Heart left ventricle (tissue), 16 donors: ENCODE data around the gene KDM8. TPM values are rescaled to one million over a fixed set of nuclear protein-coding genes. Genes with fewer than 3 reads are reported as not detected.

Experiments
- ATAC-seq, 4 donors: fragments of 200-7000 bp; cut with Tn5 transposase; one replicate each; pipeline ENCODE4 v1.9.1; 2020 to 2022; ENCODE audit warnings: moderate library complexity in 4 of 4, mild to moderate bottlenecking in 3 of 4, moderate number of reproducible peaks in 1 of 4
- DNase-seq, 5 donors: peaks; one replicate each; pipeline ENCODE4 v3.0.0-alpha.2; 2020
- H3K27ac ChIP-seq, 12 donors: fragments of 200-600 bp; sonication (generic) in 4 of 12; one replicate each; pipeline versions ENCODE4 v1.5.0 to v1.8.0; 2016 to 2022; ENCODE audit warnings: mild to moderate bottlenecking in 2 of 12
- H3K27me3 ChIP-seq, 9 donors: fragments of 200-600 bp; sonication (generic) in 2 of 9; one replicate each; pipeline versions ENCODE4 v1.5.1 to v1.8.0; 2016 to 2022; ENCODE audit warnings: mild to moderate bottlenecking in 3 of 9
- H3K36me3 ChIP-seq, 9 donors: fragments of 200-600 bp; sonication (generic) in 2 of 9; one replicate each; pipeline versions ENCODE4 v1.5.0 to v1.8.0; 2018 to 2022; ENCODE audit warnings: mild to moderate bottlenecking in 2 of 9
- H3K4me1 ChIP-seq, 12 donors: fragments of 200-600 bp; sonication (generic) in 4 of 12; one replicate each; pipeline versions ENCODE4 v1.5.0 to v1.8.0; 2016 to 2022; ENCODE audit warnings: mild to moderate bottlenecking in 3 of 12
- H3K4me3 ChIP-seq, 12 donors: fragments of 200-600 bp; sonication (generic) in 4 of 12; one replicate each; pipeline versions ENCODE4 v1.5.0 to v1.8.0; 2017 to 2022; ENCODE audit warnings: mild to moderate bottlenecking in 9 of 12, moderate library complexity in 4 of 12
- H3K9me3 ChIP-seq, 12 donors: fragments of 200-600 bp; sonication (generic) in 4 of 12; one replicate each; pipeline versions ENCODE4 v1.5.0 to v1.8.0; 2016 to 2022; ENCODE audit warnings: mild to moderate bottlenecking in 1 of 12
- CTCF ChIP-seq, 12 donors: fragments of 200-600 bp; sonication (generic) in 4 of 12; IDR thresholded peaks; one replicate each; pipeline versions ENCODE4 v1.5.0 to v1.8.0; 2018 to 2022; ENCODE audit warnings: antibody characterized with exemption in 12 of 12, mild to moderate bottlenecking in 5 of 12
- POLR2A ChIP-seq, 2 donors: fragments of 450-650 bp; IDR thresholded peaks; one replicate each; pipeline ENCODE4 v1.6.1; 2017; ENCODE audit warnings: antibody characterized with exemption in 2 of 2, mild to moderate bottlenecking in 2 of 2, moderate library complexity in 2 of 2
- WGBS, 4 donors: extraction: QIAGEN DNeasy Blood & Tissue Kit in 2 of 4; methylation state at CpG; one replicate each; pipeline versions ENCODE4 v1.1.5 to v1.1.7; 2013 to 2018; 5-methylcytosine and 5-hydroxymethylcytosine counted together
- intact Hi-C, 10 donors: fragments of 100-400 bp; cut with DNase I; formaldehyde crosslinking; loops; one replicate each; pipeline versions ENCODE4 v1.11.1 to v1.14.2; 2022
- polyA plus RNA-seq, 2 donors: library from polyadenylated mRNA; stranded (reverse); fragments of 200-250 nt; gene quantifications; one replicate each; pipeline ENCODE4 v1.2.3, GENCODE V29; 2013
- total RNA-seq, 9 donors: library from RNA; depleted of rRNA in 2 of 9; stranded (reverse); fragments of >200 nt in 2 of 9; fragmentation: NEBNext Ultra II Directional in 3 of 9; extraction: Animal tissue kit (Norgen Biotek cat#: 25700) in 3 of 9; gene quantifications; one replicate each; pipeline versions ENCODE4 v1.1.0 to v1.2.4, GENCODE V29; 2016 to 2023
- donor health status: ischemic (EF 13 %, LVEDD 7.1; RV severe dilation, severe dysfunction).
- donor health status: healthy with polysubstance abuse.
- donor health status: DM: no; HTN: yes; CAD: no.
- donor health status: DM: no; HTN: no; CAD: no.
- donor health status: ischemic (EF 25% LVEDD 6.9; RV normal size, moderate dysfunction).
- donor health status: ischemic (EF 25% LVEDD 5.7; RV mildly dilated, moderate dysfunction).
- donor health status: healthy.
- donor health status: DM: yes; HTN: yes; CAD: no.
- donor health status: ischemic (EF 35%, LVEDD 5.7; RV mildly dilated, moderate dysfunction).
- donor health status: nonischemic (EF 11% LVEDD 7.7; RV severe dilation, severe dysfunction).
- donor health status: DM: yes; HTN: yes; CAD: no.
- donor health status: PGD.
- donor health status: ischemic (EF 29% LVEDD 5.4; RV normal size, mild dysfunction).
- donor health status: nonischemic (EF 23%, LVEDD 6.1; RV moderate dilation, normal function).

The KDM8 gene
- total and polyA plus RNA-seq, 11 donors = 1.4 to 8.4 (median 3.5) TPM

DNA sequence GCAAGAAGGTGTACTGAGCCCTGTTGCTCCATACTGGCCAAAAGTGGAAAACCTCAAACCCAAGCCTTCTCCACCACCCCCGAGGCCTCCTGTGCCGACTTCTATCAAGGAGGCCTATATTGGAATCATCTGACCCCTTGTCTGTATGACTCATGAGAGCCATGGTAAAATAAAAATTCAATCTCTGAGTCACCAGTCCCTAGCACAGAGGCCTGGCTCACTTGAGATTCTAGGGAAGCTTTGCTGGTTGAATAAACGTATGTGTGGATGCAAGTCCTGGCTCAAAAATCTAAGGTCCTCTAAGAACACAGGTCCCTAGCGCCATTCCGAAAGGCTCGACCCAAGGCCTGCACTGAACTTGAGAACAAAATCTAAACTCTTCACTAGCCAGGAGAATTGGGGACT, 50.2 kb downstream of the KDM8 start:
- ATAC-seq (peak; percentile 60 to 76 (median 68)), DNase-seq (no peak)
- Histone ChIP-seq H3K4me1 (peaks cover 0 to 24% (median 8%) of the 10 kb centered on the region in 12 donors), H3K27ac (peak overlapping the region in 5 of 12 donors; percentile 4 to 61 (median 37)), H3K9me3 (no peaks in the 10 kb centered on the region), H3K4me3 (no peak overlapping the region), H3K36me3 (peaks cover 0 to 32% (median 20%) of the 10 kb centered on the region in 9 donors), H3K27me3 (no peaks in the 10 kb centered on the region)
- intact Hi-C loops = no loop called here
- WGBS, 4 donors = 81 to 94% (median 90%) methylated on average over 6 of the region's 6 CpGs
- TF ChIP-seq POLR2A (IDR thresholded peaks at IDR 0.05) (no peak), CTCF (IDR thresholded peaks at IDR 0.05) (no peak)

DNA sequence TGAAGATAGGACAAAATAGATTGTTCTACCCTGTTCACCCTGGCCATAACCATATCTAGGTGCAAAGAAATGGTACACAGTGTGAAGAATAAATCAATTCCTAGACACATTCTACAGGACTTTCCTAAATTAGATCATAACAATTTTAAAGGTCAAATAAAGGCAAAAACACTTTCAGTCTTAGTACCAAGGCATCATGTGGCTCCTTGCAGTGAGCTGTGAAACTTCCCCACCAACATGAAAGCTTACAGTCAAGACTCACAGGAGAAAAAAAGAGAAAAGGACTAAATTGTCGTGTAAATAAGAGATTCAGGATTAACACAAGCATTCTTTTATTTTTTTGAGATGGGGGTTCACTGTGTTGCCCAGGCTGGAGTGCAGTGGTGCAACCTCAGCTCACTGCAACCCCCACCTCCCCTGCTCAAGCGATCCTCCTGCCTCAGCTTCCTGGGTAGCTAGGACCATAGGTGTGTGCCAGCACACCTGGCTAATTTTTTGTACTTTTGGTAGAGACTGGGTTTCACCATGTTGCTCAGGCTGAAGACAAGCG, 51.0 kb downstream of the KDM8 start:
- H3K27me3 ChIP-seq = no peaks in the 10 kb centered on the region
- intact Hi-C loops = no loop called here
- H3K36me3 ChIP-seq = peaks cover 0 to 32% (median 20%) of the 10 kb centered on the region in 9 donors
- H3K4me3 ChIP-seq = no peak overlapping the region
- TF ChIP-seq POLR2A (IDR thresholded peaks at IDR 0.05) (no peak), CTCF (IDR thresholded peaks at IDR 0.05) (no peak)
- H3K9me3 ChIP-seq = no peaks in the 10 kb centered on the region
- H3K27ac ChIP-seq = peak overlapping the region in 3 of 12 donors; percentile 4 to 61 (median 59)
- DNase-seq (no peak), ATAC-seq (no peak)
- 91 to 96% (median 94%) methylated on average over 3 of the region's 3 CpGs for WGBS, 4 donors
- peaks cover 0 to 28% (median 9%) of the 10 kb centered on the region in 12 donors for H3K4me1 ChIP-seq

GRCh38 chr16:27256861-27257260, 53.5 kb downstream of the KDM8 start:
- DNase-seq = no peak
- Histone ChIP-seq H3K36me3 (peaks cover 0 to 32% (median 20%) of the 10 kb centered on the region in 9 donors), H3K4me1 (peaks cover 0 to 28% (median 9%) of the 10 kb centered on the region in 12 donors), H3K4me3 (no peak overlapping the region), H3K27ac (no peak overlapping the region), H3K27me3 (no peaks in the 10 kb centered on the region), H3K9me3 (no peaks in the 10 kb centered on the region)
- no peak for ATAC-seq
- TF ChIP-seq CTCF (IDR thresholded peaks at IDR 0.05) = no peak
- TF ChIP-seq POLR2A (IDR thresholded peaks at IDR 0.05) = no peak
- intact Hi-C loops = no loop called here
- 96 to 99% (median 98%) methylated on average over 3 of the region's 3 CpGs for WGBS, 4 donors

DNA sequence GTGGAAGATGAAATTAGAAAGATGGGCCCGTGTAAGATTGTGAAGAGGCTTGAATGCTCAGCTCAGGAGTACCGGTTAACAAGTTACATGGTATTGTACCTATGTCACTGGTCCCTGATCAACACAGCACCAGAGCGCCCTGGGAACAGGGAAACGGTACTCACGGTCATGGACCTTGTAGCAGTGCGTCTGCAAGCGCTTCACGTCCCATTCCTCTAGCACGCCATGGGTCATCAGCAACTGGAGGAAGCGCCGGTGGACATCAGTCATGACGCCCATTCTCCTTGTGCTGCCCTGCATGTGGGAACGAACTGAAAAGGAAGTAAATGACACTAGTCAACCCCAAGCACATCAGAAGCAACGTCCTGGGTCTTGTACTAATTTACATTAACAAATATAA, 53.9 kb downstream of the KDM8 start:
- 92 to 95% (median 95%) methylated on average over 14 of the region's 14 CpGs for WGBS, 4 donors
- H3K27ac ChIP-seq = peak overlapping the region in 1 of 12 donors; percentile 38
- peaks cover 0 to 28% (median 9%) of the 10 kb centered on the region in 12 donors for H3K4me1 ChIP-seq
- no peak for TF ChIP-seq POLR2A (IDR thresholded peaks at IDR 0.05)
- no peak for TF ChIP-seq CTCF (IDR thresholded peaks at IDR 0.05)
- no peak overlapping the region for H3K4me3 ChIP-seq
- H3K27me3 ChIP-seq = no peaks in the 10 kb centered on the region
- peaks cover 0 to 32% (median 20%) of the 10 kb centered on the region in 9 donors for H3K36me3 ChIP-seq
- intact Hi-C loops = no loop called here
- ATAC-seq (no peak), DNase-seq (no peak)
- H3K9me3 ChIP-seq = no peaks in the 10 kb centered on the region
